ENCODE measurements around the gene PSMA4. TPM values are rescaled to one million over a fixed set of nuclear protein-coding genes. Genes with fewer than 3 reads are reported as not detected.
A peak's percentile ranks its signal among the peaks of the same experiment; 100 is the strongest.

Gene PSMA4
- total and polyA plus RNA-seq, 2 of the 8 experiments (the other 6 are each of a cell fraction or from before 2014, with no cell fraction given) = 348 to 445 TPM

DNA sequence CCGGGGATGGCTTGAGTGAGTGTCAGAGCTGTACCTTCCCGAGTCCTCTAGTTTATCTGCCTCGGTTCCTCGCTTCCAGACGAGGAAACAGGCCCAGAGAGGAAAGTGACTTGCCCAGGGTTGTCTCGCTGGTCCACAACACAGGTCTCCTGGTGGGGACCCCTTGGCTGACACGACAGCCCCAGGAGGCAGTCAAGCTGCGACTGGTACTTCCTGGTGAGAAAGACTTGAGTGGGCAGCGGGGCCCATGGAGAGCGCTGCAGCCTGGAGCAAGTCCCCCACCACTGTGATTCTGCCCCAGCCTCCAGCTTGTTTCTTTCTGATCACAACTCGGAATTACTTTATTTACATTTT, 24.5 kb downstream of the PSMA4 start:
- Histone ChIP-seq H4K8ac (ENCODE audit: extremely low read depth, insufficient read depth, low read length) (peak overlapping the region; percentile 80; the same call in 1 of the 2 replicates), H3K36me3 (ENCODE audit: control insufficient read depth in 2 of 4, insufficient read depth in 4 of 4, low read length in 3 of 4) (no peaks in the 10 kb centered on the region), H3K9ac (replicated peaks in 1 of 4; ENCODE audit: extremely low read depth in 1 of 4, low read depth in 3 of 4, low read length in 3 of 4) (no peak overlapping the region), H2BK20ac (ENCODE audit: low read length) (no peak overlapping the region), H4K91ac (replicated peaks; ENCODE audit: insufficient read length, low read length) (no peak overlapping the region), H2AFZ (ENCODE audit: low read length) (peak overlapping the region; percentile 94; the same call in 1 of the 2 replicates), H3K14ac (ENCODE audit: insufficient read length) (no peak overlapping the region), H3K18ac (ENCODE audit: extremely low read depth, low read length) (no peak overlapping the region), H3K4me1 (replicated peaks in 1 of 4; ENCODE audit: control insufficient read depth in 3 of 4, insufficient read depth in 4 of 4, low read length in 3 of 4) (peaks cover 3 to 7% (median 4%) of the 10 kb centered on the region in 4 experiments; a peak in 6 of 7 replicates), H4K20me1 (replicated peaks in 1 of 2; ENCODE audit: control insufficient read depth in 1 of 2, insufficient read depth in 2 of 2, low read length in 2 of 2) (no peaks in the 10 kb centered on the region), H3K4ac (replicated peaks; ENCODE audit: insufficient read length, low read depth, low read length) (no peak overlapping the region), H3K23ac (ENCODE audit: insufficient read length) (no peak overlapping the region), H3K27me3 (replicated peaks in 1 of 4; ENCODE audit: control insufficient read depth in 3 of 4, extremely low read depth in 1 of 4, insufficient read depth in 3 of 4, low read length in 3 of 4) (no peaks in the 10 kb centered on the region), H3K4me2 (ENCODE audit: insufficient read depth in 1 of 2, low read depth in 2 of 2, low read length in 2 of 2) (peak overlapping the region; percentile 52 to 63), H4K5ac (ENCODE audit: insufficient read length, low read depth, low read length) (no peak overlapping the region), H3K27ac (ENCODE audit: low read depth, low read length) (no peak overlapping the region), H2BK120ac (replicated peaks; ENCODE audit: low read depth, low read length) (no peak overlapping the region), H3K56ac (replicated peaks; ENCODE audit: insufficient read length, low read depth, low read length) (no peak overlapping the region), H2AK5ac (ENCODE audit: low read depth, low read length) (no peak overlapping the region), H3K9me3 (ENCODE audit: insufficient read depth in 2 of 2, low read depth in 1 of 2, low read length in 1 of 2) (no peaks in the 10 kb centered on the region), H3K4me3 (ENCODE audit: extremely low read depth in 1 of 4, insufficient read depth in 2 of 4, low read depth in 3 of 4, low read length in 4 of 4) (peak overlapping the region in 2 of 4 experiments; percentile 15 to 81; a peak in 2 of 8 replicates), H2BK15ac (ENCODE audit: low read length) (no peak overlapping the region), H3K79me1 (ENCODE audit: low read depth, low read length) (no peaks in the 10 kb centered on the region), H2BK12ac (ENCODE audit: low read depth, low read length) (no peak overlapping the region), H3K79me2 (ENCODE audit: control insufficient read depth in 1 of 2, insufficient read depth in 2 of 2, low read length in 2 of 2) (peaks cover 0 to 28% of the 10 kb centered on the region in 2 experiments; a peak in 2 of 4 replicates), H2BK5ac (ENCODE audit: low read depth, low read length) (no peak overlapping the region), H3K23me2 (ENCODE audit: low read depth, low read length) (peaks cover 5% of the 10 kb centered on the region; the same call in 1 of the 2 replicates)
- ChIA-PET POLR2A (ENCODE audit: partially characterized antibody) (interaction anchor here (1.0 to 2.6 kb wide), 11 partner anchors 9 to 300 kb away, joined by 3 to 17 read pairs (median 5); partner anchors contain the start of genes DNAJA4, HYKK, PSMA4 and SKIC8), CTCF (ENCODE audit: partially characterized antibody) (interaction anchor here (0.6 to 2.1 kb wide), 9 partner anchors 11 to 176 kb away, joined by 3 to 7 read pairs (median 5); partner anchors contain the start of gene PSMA4)
- TF ChIP-seq, protein P1, sequence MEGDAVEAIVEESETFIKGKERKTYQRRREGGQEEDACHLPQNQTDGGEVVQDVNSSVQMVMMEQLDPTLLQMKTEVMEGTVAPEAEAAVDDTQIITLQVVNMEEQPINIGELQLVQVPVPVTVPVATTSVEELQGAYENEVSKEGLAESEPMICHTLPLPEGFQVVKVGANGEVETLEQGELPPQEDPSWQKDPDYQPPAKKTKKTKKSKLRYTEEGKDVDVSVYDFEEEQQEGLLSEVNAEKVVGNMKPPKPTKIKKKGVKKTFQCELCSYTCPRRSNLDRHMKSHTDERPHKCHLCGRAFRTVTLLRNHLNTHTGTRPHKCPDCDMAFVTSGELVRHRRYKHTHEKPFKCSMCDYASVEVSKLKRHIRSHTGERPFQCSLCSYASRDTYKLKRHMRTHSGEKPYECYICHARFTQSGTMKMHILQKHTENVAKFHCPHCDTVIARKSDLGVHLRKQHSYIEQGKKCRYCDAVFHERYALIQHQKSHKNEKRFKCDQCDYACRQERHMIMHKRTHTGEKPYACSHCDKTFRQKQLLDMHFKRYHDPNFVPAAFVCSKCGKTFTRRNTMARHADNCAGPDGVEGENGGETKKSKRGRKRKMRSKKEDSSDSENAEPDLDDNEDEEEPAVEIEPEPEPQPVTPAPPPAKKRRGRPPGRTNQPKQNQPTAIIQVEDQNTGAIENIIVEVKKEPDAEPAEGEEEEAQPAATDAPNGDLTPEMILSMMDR (IDR thresholded peaks at IDR 0.05; ENCODE audit: control extremely low read depth in 1 of 3, insufficient read depth in 1 of 3, low read depth in 1 of 3, low read length in 3 of 3) = no peak
- TF ChIP-seq SIRT6 (IDR thresholded peaks at IDR 0.05; ENCODE audit: low read length) = no peak
- TF ChIP-seq EP300 (IDR thresholded peaks at IDR 0.05; ENCODE audit: borderline replicate concordance in 1 of 2, low read depth in 2 of 2, low read length in 2 of 2) = no peak
- no peak for TF ChIP-seq SAP30 (IDR thresholded peaks at IDR 0.05; ENCODE audit: insufficient read depth, insufficient replicate concordance, low read length)
- FAIRE-seq = no peak
- no peak for DNase-seq (ENCODE audit: low read depth in 1 of 2, low spot score in 2 of 2)
- WGBS, 2 experiments (ENCODE audit: extremely low coverage in 1 of 2, insufficient coverage in 1 of 2, insufficient read length in 1 of 2, insufficient replicate concordance in 2 of 2, low coverage in 1 of 2, low lambda C conversion rate in 2 of 2, missing lambda C conversion rate in 1 of 2) = 71% methylated on average over 10 of the region's 11 CpGs; no CpG with 5 or more reads in 1 of the 2 experiments

All from H1 (cell line).